ENCODE results near the gene SF1.

DNA sequence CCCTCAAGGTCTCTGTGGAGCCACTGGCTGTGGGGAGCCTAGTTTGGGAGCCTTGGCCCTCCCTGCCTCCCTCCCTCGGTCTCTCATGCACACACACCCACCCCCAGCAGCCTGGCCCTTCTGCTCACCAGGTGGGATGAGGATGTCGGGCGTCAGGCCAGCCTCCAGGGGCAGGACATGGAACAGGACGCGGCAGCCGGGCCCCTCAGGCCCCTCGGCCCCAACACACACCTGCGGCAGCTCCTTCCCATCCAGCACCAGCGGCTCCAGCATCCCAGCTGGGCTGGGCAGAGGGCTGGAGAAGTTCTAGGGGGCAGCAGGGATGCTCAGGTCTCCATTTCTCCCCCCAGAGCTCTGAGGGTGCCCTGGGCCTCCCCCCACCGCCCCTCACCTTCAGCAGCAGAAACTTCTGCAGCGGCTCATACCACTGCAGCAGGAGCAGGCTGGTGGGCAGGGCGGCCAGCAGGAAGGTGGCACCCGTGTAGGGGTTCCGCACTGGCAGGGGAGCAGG is 13.5 kb upstream of the SF1 start:
- TF ChIP-seq, protein P1, sequence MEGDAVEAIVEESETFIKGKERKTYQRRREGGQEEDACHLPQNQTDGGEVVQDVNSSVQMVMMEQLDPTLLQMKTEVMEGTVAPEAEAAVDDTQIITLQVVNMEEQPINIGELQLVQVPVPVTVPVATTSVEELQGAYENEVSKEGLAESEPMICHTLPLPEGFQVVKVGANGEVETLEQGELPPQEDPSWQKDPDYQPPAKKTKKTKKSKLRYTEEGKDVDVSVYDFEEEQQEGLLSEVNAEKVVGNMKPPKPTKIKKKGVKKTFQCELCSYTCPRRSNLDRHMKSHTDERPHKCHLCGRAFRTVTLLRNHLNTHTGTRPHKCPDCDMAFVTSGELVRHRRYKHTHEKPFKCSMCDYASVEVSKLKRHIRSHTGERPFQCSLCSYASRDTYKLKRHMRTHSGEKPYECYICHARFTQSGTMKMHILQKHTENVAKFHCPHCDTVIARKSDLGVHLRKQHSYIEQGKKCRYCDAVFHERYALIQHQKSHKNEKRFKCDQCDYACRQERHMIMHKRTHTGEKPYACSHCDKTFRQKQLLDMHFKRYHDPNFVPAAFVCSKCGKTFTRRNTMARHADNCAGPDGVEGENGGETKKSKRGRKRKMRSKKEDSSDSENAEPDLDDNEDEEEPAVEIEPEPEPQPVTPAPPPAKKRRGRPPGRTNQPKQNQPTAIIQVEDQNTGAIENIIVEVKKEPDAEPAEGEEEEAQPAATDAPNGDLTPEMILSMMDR (conservative IDR thresholded peaks at IDR 0.05; ENCODE audit: low read length): no peak
- no peak for TF ChIP-seq EZH2phosphoT487 (IDR thresholded peaks at IDR 0.05; ENCODE audit: borderline replicate concordance)
